GM12865 (cell line): ENCODE results near the gene MAPK7.

Source experiments
- DNase-seq: peaks from one replicate; pipeline ENCODE4 v3.0.0; 2010; ENCODE audit warnings: low read depth
- H3K4me3 ChIP-seq: 2 replicates; pipeline ENCODE4 v1.5.1; 2011; ENCODE audit warnings: mild to moderate bottlenecking, low read depth, low read length, control low read depth
- TF ChIP-seq, protein P1 (sequence below): IDR thresholded peaks from 2 replicates; pipeline ENCODE4 v1.5.1; 2011; ENCODE audit warnings: low read length, control low read depth, low read depth, inconsistent platforms; ENCODE audit not compliant: insufficient read depth; ENCODE audit errors: missing control alignments

The MAPK7 gene

GRCh38 chr17:19359151-19359550 is 19.1 kb upstream of the MAPK7 start:
- TF ChIP-seq, protein P1, sequence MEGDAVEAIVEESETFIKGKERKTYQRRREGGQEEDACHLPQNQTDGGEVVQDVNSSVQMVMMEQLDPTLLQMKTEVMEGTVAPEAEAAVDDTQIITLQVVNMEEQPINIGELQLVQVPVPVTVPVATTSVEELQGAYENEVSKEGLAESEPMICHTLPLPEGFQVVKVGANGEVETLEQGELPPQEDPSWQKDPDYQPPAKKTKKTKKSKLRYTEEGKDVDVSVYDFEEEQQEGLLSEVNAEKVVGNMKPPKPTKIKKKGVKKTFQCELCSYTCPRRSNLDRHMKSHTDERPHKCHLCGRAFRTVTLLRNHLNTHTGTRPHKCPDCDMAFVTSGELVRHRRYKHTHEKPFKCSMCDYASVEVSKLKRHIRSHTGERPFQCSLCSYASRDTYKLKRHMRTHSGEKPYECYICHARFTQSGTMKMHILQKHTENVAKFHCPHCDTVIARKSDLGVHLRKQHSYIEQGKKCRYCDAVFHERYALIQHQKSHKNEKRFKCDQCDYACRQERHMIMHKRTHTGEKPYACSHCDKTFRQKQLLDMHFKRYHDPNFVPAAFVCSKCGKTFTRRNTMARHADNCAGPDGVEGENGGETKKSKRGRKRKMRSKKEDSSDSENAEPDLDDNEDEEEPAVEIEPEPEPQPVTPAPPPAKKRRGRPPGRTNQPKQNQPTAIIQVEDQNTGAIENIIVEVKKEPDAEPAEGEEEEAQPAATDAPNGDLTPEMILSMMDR = no peak
- no peak for DNase-seq
- no peak overlapping the region for H3K4me3 ChIP-seq

GRCh38 chr17:19359856-19360255 is 18.4 kb upstream of the MAPK7 start:
- no peak for DNase-seq
- TF ChIP-seq, protein P1 = no peak
- H3K4me3 ChIP-seq = no peak overlapping the region

- DNase-seq = no peak
- TF ChIP-seq, protein P1 = no peak
- no peak overlapping the region for H3K4me3 ChIP-seq
Observed at GRCh38 chr17:19360772-19361171, 17.5 kb upstream of the MAPK7 start.

GRCh38 chr17:19361326-19361725 is 17.0 kb upstream of the MAPK7 start:
- no peak for DNase-seq
- no peak overlapping the region for H3K4me3 ChIP-seq
- TF ChIP-seq, protein P1 = no peak

DNA sequence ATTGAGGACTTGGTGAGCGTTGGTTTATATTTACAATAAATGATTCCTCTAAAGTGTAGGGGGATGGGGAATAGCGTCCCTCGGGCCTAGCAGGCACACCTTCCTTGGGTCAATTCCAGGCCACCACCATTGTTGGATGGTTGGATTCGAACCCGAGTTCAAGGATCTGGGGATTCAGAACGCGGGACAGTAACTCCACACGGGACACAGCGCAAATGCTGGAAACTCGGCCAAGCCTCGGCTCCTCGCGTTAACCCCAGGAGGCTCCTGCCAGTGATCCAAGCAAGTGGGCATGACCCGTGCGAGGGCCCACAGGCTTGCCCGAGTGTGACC is 16.4 kb upstream of the MAPK7 start:
- TF ChIP-seq, protein P1 = no peak
- peak overlapping the region; percentile 73 for H3K4me3 ChIP-seq
- no peak for DNase-seq

GRCh38 chr17:19362277-19363113 is 15.8 kb upstream of the MAPK7 start, which contains the start of gene B9D1:
Gene B9D1, minus strand, starts transcription at chr17:19362723. Its CDS starts 154 bp downstream, at chr17:19362569.
- TF ChIP-seq, protein P1 = peak; percentile 91
- peak within 1 kb of the TSS; percentile 73 for H3K4me3 ChIP-seq
- DNase-seq = peak; percentile 94

- H3K4me3 ChIP-seq = peak overlapping the region; percentile 73
- no peak for DNase-seq
- TF ChIP-seq, protein P1 = no peak
Observed at GRCh38 chr17:19363114-19363438, 15.2 kb upstream of the MAPK7 start.
